ENCODE results near the gene MMP28. TPM values are rescaled to one million over a fixed set of nuclear protein-coding genes. Genes with fewer than 3 reads are reported as not detected.

Gene MMP28
- total and polyA plus RNA-seq, 2 donors (not counting 1 experiment from before 2014, with no cell fraction given), result 0.15 to 2.0 TPM

DNA sequence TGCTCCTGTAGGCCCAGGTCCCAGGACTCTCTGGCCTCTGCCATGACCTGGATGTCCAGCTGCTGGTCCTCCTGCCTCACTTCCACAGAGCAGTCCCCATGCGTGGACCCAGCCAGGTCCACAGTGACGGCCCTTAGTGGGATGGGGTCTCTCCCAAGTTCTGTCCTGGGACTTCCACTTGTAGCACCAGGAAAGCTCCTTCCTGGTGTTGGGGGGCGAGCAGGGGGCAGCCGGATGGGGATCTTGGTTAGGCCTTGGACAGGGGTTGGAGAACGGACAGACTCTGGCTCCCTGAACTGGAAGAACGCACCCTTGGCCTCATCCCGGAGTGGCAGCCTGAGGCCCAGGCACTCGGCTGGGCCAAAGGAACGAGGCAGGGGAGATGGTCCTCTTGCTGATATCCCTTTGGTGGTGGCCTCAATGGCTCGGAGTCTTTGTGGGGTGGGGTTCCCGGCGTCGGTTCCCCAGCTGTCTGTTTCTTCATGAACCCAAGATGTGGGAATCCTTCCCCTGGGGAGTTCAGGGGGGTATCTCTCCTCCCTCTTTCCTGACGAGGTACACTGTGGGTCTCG is 49.6 kb downstream of the MMP28 start:
- Mint-ChIP-seq H3K4me3 (no peak overlapping the region), H3K4me1 (peaks cover 11% of the 10 kb centered on the region), H3K27ac (no peak overlapping the region), H3K9me3 (ENCODE audit: insufficient read depth) (no peaks in the 10 kb centered on the region), H3K27me3 (peaks cover 50% of the 10 kb centered on the region)
- TF ChIP-seq, protein P1, sequence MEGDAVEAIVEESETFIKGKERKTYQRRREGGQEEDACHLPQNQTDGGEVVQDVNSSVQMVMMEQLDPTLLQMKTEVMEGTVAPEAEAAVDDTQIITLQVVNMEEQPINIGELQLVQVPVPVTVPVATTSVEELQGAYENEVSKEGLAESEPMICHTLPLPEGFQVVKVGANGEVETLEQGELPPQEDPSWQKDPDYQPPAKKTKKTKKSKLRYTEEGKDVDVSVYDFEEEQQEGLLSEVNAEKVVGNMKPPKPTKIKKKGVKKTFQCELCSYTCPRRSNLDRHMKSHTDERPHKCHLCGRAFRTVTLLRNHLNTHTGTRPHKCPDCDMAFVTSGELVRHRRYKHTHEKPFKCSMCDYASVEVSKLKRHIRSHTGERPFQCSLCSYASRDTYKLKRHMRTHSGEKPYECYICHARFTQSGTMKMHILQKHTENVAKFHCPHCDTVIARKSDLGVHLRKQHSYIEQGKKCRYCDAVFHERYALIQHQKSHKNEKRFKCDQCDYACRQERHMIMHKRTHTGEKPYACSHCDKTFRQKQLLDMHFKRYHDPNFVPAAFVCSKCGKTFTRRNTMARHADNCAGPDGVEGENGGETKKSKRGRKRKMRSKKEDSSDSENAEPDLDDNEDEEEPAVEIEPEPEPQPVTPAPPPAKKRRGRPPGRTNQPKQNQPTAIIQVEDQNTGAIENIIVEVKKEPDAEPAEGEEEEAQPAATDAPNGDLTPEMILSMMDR (IDR thresholded peaks at IDR 0.05), result no peak
- no peak for TF ChIP-seq EZH2 (IDR thresholded peaks at IDR 0.05; ENCODE audit: borderline replicate concordance, insufficient read depth, low read depth, low read length, poor library complexity, severe bottlenecking)
- Histone ChIP-seq H3K4me2 (replicated peaks; ENCODE audit: low read depth, low read length, poor library complexity, severe bottlenecking) (no peak overlapping the region), H2AFZ (ENCODE audit: insufficient read depth, low read depth, low read length, poor library complexity, severe bottlenecking) (no peak overlapping the region), H3K9ac (ENCODE audit: low read length) (no peak overlapping the region), H3K36me3 (replicated peaks in 1 of 2; ENCODE audit: control extremely low read depth in 1 of 2, control insufficient read depth in 1 of 2, extremely low read depth in 1 of 2, insufficient read depth in 2 of 2, low read length in 1 of 2) (no peaks in the 10 kb centered on the region), H3K27me3 (replicated peaks in 1 of 4; ENCODE audit: control extremely low read depth in 1 of 4, control insufficient read depth in 3 of 4, insufficient read depth in 4 of 4, low read length in 3 of 4) (peaks cover 0 to 54% (median 27%) of the 10 kb centered on the region in 4 experiments), H3K4me1 (ENCODE audit: control insufficient read depth in 2 of 2, insufficient read depth in 2 of 2, low read length in 2 of 2) (peaks cover 8 to 10% of the 10 kb centered on the region in 2 donors), H3K9me3 (ENCODE audit: control extremely low read depth in 1 of 3, control insufficient read depth in 2 of 3, insufficient read depth in 1 of 3, low read length in 2 of 3) (peaks cover 0 to 17% (median 0%) of the 10 kb centered on the region in 3 donors), H3K27ac (ENCODE audit: low read length in 2 of 2) (no peak overlapping the region), H3K4me3 (ENCODE audit: control extremely low read depth in 1 of 5, extremely low read depth in 1 of 5, insufficient read depth in 1 of 5, low read depth in 2 of 5, low read length in 4 of 5) (no peak overlapping the region), H4K20me1 (ENCODE audit: control insufficient read depth, insufficient read depth, low read length, poor library complexity, severe bottlenecking) (no peaks in the 10 kb centered on the region), H3K79me2 (ENCODE audit: control insufficient read depth, insufficient read depth, low read length) (no peaks in the 10 kb centered on the region)
- ChIA-PET CTCF (interaction anchor here (0.8 to 2.5 kb wide), 7 partner anchors 10 to 204 kb away, joined by 3 to 14 read pairs (median 4); partner anchors contain the start of gene RASL10B), POLR2A (no interaction called here)
- DNase-seq (no peak), ATAC-seq (ENCODE audit: low read depth) (no peak)
- intact Hi-C loops (cut with micrococcal nuclease), result loop anchor here (2.0 to 5.0 kb wide), 3 partner anchors 191 to 1324 kb away; no protein-coding TSS in a partner anchor
- 95% methylated on average over 10 of the region's 15 CpGs for WGBS (ENCODE audit: insufficient coverage)

DNA sequence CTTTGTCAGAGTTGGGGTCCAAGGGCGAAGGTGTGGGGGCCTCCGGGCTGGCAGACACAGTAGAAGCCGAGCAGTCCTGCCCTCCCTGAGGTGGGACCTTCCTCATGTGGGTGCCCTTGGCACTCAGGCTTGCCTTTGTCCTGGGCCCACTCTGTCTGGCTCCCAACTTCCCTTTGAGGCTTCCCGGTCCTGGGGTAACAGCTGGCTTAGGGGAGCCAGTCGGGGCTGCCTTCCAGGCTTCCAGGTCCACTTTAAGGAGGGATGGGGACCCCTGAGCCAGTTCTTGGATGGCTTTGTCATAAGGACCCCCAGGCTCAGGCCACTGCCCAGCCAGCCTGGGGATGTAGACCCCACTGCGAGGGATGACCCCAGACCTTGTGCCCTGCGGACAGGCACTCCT is 50.2 kb downstream of the MMP28 start:
- Mint-ChIP-seq H3K9me3 (ENCODE audit: insufficient read depth) (no peaks in the 10 kb centered on the region), H3K27me3 (peaks cover 47% of the 10 kb centered on the region), H3K27ac (no peak overlapping the region), H3K4me3 (no peak overlapping the region), H3K4me1 (peaks cover 12% of the 10 kb centered on the region)
- peaks cover 8 to 10% of the 10 kb centered on the region in 2 donors for H3K4me1 ChIP-seq (ENCODE audit: control insufficient read depth in 2 of 2, insufficient read depth in 2 of 2, low read length in 2 of 2)
- POLR2A ChIA-PET, result no interaction called here
- H3K4me2 ChIP-seq (replicated peaks; ENCODE audit: low read depth, low read length, poor library complexity, severe bottlenecking), result no peak overlapping the region
- intact Hi-C loops (cut with micrococcal nuclease), result loop anchor here (5.0 kb wide), 1 partner anchor 1323 kb away; no protein-coding TSS in a partner anchor
- ATAC-seq (ENCODE audit: low read depth) (no peak), DNase-seq (no peak)
- no peaks in the 10 kb centered on the region for H4K20me1 ChIP-seq (ENCODE audit: control insufficient read depth, insufficient read depth, low read length, poor library complexity, severe bottlenecking)
- H3K9ac ChIP-seq (ENCODE audit: low read length), result no peak overlapping the region
- TF ChIP-seq, protein P1 (IDR thresholded peaks at IDR 0.05), result no peak
- TF ChIP-seq EZH2 (IDR thresholded peaks at IDR 0.05; ENCODE audit: borderline replicate concordance, insufficient read depth, low read depth, low read length, poor library complexity, severe bottlenecking), result no peak
- no peak overlapping the region for H3K4me3 ChIP-seq (ENCODE audit: control extremely low read depth in 1 of 5, extremely low read depth in 1 of 5, insufficient read depth in 1 of 5, low read depth in 2 of 5, low read length in 4 of 5)
- H3K36me3 ChIP-seq (replicated peaks in 1 of 2; ENCODE audit: control extremely low read depth in 1 of 2, control insufficient read depth in 1 of 2, extremely low read depth in 1 of 2, insufficient read depth in 2 of 2, low read length in 1 of 2), result no peaks in the 10 kb centered on the region
- H3K27me3 ChIP-seq (replicated peaks in 1 of 4; ENCODE audit: control extremely low read depth in 1 of 4, control insufficient read depth in 3 of 4, insufficient read depth in 4 of 4, low read length in 3 of 4), result peaks cover 0 to 52% (median 26%) of the 10 kb centered on the region in 4 experiments
- H3K79me2 ChIP-seq (ENCODE audit: control insufficient read depth, insufficient read depth, low read length), result no peaks in the 10 kb centered on the region
- H3K9me3 ChIP-seq (ENCODE audit: control extremely low read depth in 1 of 3, control insufficient read depth in 2 of 3, insufficient read depth in 1 of 3, low read length in 2 of 3), result peaks cover 0 to 18% (median 0%) of the 10 kb centered on the region in 3 donors
- H3K27ac ChIP-seq (ENCODE audit: low read length in 2 of 2), result no peak overlapping the region
- 90% methylated on average over 7 of the region's 7 CpGs for WGBS (ENCODE audit: insufficient coverage)
- no peak overlapping the region for H2AFZ ChIP-seq (ENCODE audit: insufficient read depth, low read depth, low read length, poor library complexity, severe bottlenecking)
- CTCF ChIA-PET, result interaction anchor here (0.8 to 1.7 kb wide), 6 partner anchors 10 to 132 kb away, joined by 3 to 8 read pairs (median 4); partner anchors contain the start of gene RASL10B
